ENCODE measurements around the gene TMPRSS12. TPM values are rescaled to one million over a fixed set of nuclear protein-coding genes. Genes with fewer than 3 reads are reported as not detected.

The TMPRSS12 gene
- total and polyA plus RNA-seq, 9 of the 15 experiments (the other 6 are each of a cell fraction or from before 2014, with no cell fraction given): 0.04 TPM; not detected in 8

DNA sequence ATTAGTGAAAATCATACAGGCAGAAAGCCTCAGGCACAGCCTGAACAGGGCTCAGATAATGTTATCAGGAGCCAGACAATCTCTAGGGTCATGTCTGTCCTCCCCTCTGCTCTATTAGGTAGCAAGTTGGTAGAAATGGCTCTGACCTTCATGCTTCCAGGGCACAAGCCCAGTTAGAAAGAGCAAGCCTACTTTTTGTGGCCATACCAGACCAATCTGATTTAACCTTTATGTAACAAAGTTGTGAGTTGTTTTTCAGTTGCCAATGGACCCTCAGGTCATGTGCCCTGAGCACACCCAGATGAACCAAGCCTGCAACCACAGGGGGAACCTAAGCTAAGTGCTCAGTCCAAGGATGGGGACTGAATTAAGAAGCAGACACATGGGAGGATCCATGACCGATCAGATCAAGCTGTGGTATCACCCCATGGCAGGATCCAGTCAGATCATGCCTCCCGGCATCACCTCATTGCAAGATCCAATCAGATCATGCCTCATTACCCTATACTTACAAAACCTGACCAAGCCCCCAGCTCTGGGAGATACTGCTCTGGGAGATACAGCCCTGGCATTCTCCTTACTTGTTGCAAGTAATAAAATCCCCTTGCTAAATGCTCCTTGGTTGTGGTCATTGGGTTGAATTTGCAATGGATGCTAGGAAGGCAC is 90.9 kb downstream of the TMPRSS12 start (continued):
- no peak for TF ChIP-seq ZNF165 (CRISPR knock-in tag; IDR thresholded peaks at IDR 0.05; ENCODE audit: borderline replicate concordance)
- TF ChIP-seq BRD4 (IDR thresholded peaks at IDR 0.05): no peak
- no peak for TF ChIP-seq HDAC2 (IDR thresholded peaks at IDR 0.05)
- TF ChIP-seq ZNF354B (CRISPR knock-in tag; IDR thresholded peaks at IDR 0.05): no peak
- TF ChIP-seq ESRRB (CRISPR knock-in tag; IDR thresholded peaks at IDR 0.05; ENCODE audit: borderline replicate concordance): no peak
- TF ChIP-seq SMARCA4 (IDR thresholded peaks at IDR 0.05): 0 out of 2 replicates have a peak, but pooled peaks have one; percentile 27
- TF ChIP-seq ZNF717 (CRISPR knock-in tag; IDR thresholded peaks at IDR 0.05): no peak
- TF ChIP-seq HDAC1 (IDR thresholded peaks at IDR 0.05): no peak
- no peak for TF ChIP-seq MEF2A (IDR thresholded peaks at IDR 0.05; ENCODE audit: control insufficient read depth, low read depth, low read length)
- TF ChIP-seq ZNF778 (CRISPR knock-in tag; IDR thresholded peaks at IDR 0.05): no peak
- TF ChIP-seq STAT5B (CRISPR knock-in tag; IDR thresholded peaks at IDR 0.05): no peak
- TF ChIP-seq ZBTB5 (IDR thresholded peaks at IDR 0.05): no peak
- no peak for TF ChIP-seq FUS (optimal IDR thresholded peaks at IDR 0.05; ENCODE audit: low read depth, low read length)
- TF ChIP-seq, protein P1, sequence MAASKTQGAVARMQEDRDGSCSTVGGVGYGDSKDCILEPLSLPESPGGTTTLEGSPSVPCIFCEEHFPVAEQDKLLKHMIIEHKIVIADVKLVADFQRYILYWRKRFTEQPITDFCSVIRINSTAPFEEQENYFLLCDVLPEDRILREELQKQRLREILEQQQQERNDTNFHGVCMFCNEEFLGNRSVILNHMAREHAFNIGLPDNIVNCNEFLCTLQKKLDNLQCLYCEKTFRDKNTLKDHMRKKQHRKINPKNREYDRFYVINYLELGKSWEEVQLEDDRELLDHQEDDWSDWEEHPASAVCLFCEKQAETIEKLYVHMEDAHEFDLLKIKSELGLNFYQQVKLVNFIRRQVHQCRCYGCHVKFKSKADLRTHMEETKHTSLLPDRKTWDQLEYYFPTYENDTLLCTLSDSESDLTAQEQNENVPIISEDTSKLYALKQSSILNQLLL (CRISPR knock-in tag; IDR thresholded peaks at IDR 0.05; ENCODE audit: borderline replicate concordance): no peak
- TF ChIP-seq, protein P2, sequence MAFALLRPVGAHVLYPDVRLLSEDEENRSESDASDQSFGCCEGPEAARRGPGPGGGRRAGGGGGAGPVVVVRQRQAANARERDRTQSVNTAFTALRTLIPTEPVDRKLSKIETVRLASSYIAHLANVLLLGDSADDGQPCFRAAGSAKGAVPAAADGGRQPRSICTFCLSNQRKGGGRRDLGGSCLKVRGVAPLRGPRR (CRISPR knock-in tag; IDR thresholded peaks at IDR 0.05): no peak
- TF ChIP-seq ZKSCAN3 (CRISPR knock-in tag; IDR thresholded peaks at IDR 0.05): no peak
- TF ChIP-seq ZNF318 (IDR thresholded peaks at IDR 0.05; ENCODE audit: borderline replicate concordance in 1 of 2, low read depth in 1 of 2): no peak
